Lower lobe of right lung (tissue), 2 donors: ENCODE measurements around the gene UBE2N. TPM values are rescaled to one million over a fixed set of nuclear protein-coding genes. Genes with fewer than 3 reads are reported as not detected.

ENCODE experiments used
- ATAC-seq, 2 donors: fragments of 200-7000 bp; cut with Tn5 transposase; one replicate each; pipeline ENCODE4 v1.9.1; 2020 to 2022; ENCODE audit warnings: mild to moderate bottlenecking in 2 of 2, moderate library complexity in 2 of 2
- DNase-seq: peaks from one replicate; pipeline ENCODE4 v3.0.0-alpha.2; 2020
- H3K27ac ChIP-seq: fragments of 200-600 bp; one replicate; pipeline ENCODE4 v1.8.0; 2022
- H3K27me3 ChIP-seq: fragments of 200-600 bp; one replicate; pipeline ENCODE4 v1.8.0; 2022; ENCODE audit warnings: low read depth
- H3K36me3 ChIP-seq: fragments of 200-600 bp; one replicate; pipeline ENCODE4 v1.8.0; 2022; ENCODE audit warnings: mild to moderate bottlenecking
- H3K4me1 ChIP-seq: fragments of 200-600 bp; one replicate; pipeline ENCODE4 v1.8.0; 2022
- H3K4me3 ChIP-seq: fragments of 200-600 bp; one replicate; pipeline ENCODE4 v1.8.0; 2022; ENCODE audit warnings: mild to moderate bottlenecking
- H3K9me3 ChIP-seq: fragments of 200-600 bp; one replicate; pipeline ENCODE4 v1.8.0; 2022
- intact Hi-C: fragments of 100-400 bp; cut with DNase I; formaldehyde crosslinking; loops from one replicate; pipeline ENCODE4 v1.11.0; 2022
- total RNA-seq: library from RNA; stranded (reverse); fragmentation: NEBNext Ultra II Directional; extraction: Animal tissue kit (Norgen Biotek cat#: 25700); gene quantifications from one replicate; pipeline ENCODE4 v1.2.1, GENCODE V29; 2021
- TF ChIP-seq, protein P1 (sequence below): fragments of 200-600 bp; IDR thresholded peaks from one replicate; pipeline ENCODE4 v1.8.0; 2022; ENCODE audit warnings: antibody characterized with exemption, mild to moderate bottlenecking
- donor health status: DM: no; HTN: yes; CAD: no; lungs with severe emphysema.

The UBE2N gene
- total RNA-seq, 1 donor from 2014 or later: 65.7 TPM

DNA sequence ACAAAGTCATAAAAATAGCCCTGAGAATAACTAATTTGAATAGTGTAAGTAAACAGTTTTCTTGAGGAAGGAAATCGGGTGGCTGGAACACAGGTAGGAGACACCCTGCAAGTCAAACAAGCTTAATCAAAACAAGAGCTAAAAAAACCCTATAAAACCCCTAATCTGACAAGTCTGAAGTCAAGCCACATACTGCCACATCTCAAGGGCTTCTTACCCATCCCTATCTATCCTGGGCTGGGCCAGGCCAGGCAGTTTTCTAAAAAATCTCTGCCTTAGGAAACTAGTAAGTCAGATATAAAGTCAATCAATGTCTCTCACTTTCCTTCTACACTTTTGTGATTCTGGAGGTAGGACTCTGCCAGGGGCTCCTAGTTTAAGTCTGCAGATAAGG lies 15.3 kb downstream of the UBE2N start:
- peak overlapping the region; percentile 42 for H3K27ac ChIP-seq
- DNase-seq: no peak
- H3K36me3 ChIP-seq: no peaks in the 10 kb centered on the region
- H3K9me3 ChIP-seq: no peaks in the 10 kb centered on the region
- intact Hi-C loops: no loop called here
- no peaks in the 10 kb centered on the region for H3K27me3 ChIP-seq
- TF ChIP-seq, protein P1, sequence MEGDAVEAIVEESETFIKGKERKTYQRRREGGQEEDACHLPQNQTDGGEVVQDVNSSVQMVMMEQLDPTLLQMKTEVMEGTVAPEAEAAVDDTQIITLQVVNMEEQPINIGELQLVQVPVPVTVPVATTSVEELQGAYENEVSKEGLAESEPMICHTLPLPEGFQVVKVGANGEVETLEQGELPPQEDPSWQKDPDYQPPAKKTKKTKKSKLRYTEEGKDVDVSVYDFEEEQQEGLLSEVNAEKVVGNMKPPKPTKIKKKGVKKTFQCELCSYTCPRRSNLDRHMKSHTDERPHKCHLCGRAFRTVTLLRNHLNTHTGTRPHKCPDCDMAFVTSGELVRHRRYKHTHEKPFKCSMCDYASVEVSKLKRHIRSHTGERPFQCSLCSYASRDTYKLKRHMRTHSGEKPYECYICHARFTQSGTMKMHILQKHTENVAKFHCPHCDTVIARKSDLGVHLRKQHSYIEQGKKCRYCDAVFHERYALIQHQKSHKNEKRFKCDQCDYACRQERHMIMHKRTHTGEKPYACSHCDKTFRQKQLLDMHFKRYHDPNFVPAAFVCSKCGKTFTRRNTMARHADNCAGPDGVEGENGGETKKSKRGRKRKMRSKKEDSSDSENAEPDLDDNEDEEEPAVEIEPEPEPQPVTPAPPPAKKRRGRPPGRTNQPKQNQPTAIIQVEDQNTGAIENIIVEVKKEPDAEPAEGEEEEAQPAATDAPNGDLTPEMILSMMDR: no peak
- H3K4me3 ChIP-seq: no peak overlapping the region
- no peak for ATAC-seq
- H3K4me1 ChIP-seq: peaks cover 89% of the 10 kb centered on the region

DNA sequence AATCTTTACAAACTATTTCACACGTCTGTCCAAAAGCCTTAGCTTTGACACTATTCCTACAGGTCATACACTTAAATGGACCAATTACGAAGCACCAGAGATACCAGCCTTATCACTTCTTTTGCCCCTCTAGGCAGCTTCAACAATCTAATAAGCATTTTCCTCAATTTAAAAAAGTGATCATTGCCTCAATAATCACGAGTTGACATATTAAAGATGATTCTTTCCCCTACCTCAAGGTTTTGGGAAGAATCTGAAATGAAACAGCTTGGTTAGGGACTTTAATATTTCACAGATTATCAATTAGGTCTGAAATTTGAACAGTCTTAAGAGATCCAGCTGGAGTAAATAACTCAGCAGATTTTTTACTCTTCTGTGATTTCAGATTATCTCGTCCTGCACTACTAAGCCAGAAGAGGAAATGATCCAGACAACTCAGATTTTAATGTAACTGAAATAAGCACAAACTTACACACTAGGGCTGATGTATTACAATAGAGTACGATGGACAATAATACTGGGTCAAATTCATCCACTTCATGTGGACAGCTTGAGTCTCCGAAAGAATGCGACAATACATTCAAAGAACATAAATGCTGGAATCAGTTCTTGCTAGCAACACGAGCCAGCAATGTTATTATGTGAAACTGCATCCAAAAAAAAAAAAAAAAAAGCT lies 15.9 kb downstream of the UBE2N start:
- intact Hi-C loops: no loop called here
- Histone ChIP-seq H3K27ac (no peak overlapping the region), H3K9me3 (no peaks in the 10 kb centered on the region), H3K27me3 (no peaks in the 10 kb centered on the region), H3K4me1 (peaks cover 94% of the 10 kb centered on the region), H3K36me3 (no peaks in the 10 kb centered on the region), H3K4me3 (no peak overlapping the region)
- TF ChIP-seq, protein P1: no peak
- ATAC-seq (no peak), DNase-seq (no peak)

DNA sequence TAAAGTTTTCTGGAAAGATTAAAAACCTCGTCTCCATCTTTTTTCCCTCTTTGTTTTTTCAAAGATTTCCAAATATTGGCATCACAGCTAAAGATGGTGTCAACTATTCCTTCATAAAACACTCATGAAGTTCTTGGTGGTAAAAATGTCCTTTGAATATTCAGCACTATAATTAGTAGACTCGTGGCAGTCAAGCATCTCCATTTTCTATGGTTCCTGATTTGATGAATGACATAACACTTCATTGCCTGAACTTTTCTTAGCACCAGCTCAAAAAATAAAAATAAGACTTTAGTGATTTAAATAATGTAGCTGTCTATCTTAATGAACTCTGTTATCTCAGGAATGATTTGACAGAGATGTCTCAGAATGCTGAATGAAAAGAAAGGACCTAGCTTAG lies 19.7 kb downstream of the UBE2N start:
- ATAC-seq: no peak
- Histone ChIP-seq H3K4me3 (no peak overlapping the region), H3K9me3 (no peaks in the 10 kb centered on the region), H3K27ac (no peak overlapping the region), H3K36me3 (no peaks in the 10 kb centered on the region), H3K4me1 (peaks cover 77% of the 10 kb centered on the region), H3K27me3 (no peaks in the 10 kb centered on the region)
- no peak for DNase-seq
- intact Hi-C loops: no loop called here
- TF ChIP-seq, protein P1: no peak

DNA sequence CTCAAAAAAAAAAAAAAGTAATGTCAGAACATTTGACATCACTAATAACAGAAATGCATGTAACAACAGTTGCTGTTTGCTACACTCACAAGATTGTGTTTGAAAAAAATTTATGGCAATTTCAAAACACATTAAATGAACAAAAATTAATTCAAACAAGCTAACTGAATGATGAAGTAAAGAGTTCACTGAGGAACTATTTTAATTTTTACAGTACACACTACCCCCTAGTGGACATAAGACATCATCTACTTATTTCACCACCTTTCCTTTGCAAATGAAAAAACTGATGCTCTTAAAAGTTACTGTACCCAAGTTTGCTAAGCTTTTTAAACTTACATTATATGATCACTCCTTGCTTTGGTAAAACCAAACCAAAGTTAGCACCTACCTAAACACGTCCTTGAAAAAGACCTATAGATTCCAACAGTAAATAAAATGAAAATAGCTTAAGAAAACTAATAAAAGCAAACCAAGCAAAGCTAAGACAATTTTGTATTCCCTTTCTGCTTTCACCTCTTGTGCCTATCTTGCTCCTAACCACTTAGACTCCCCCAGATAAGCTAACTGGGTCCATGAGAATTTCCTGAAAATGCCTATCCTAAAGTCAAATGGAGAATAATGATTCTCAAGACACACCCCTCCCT lies 22.2 kb downstream of the UBE2N start:
- DNase-seq (no peak), ATAC-seq (peak; percentile 58 to 74)
- Histone ChIP-seq H3K4me3 (no peak overlapping the region), H3K36me3 (no peaks in the 10 kb centered on the region), H3K4me1 (peaks cover 59% of the 10 kb centered on the region), H3K9me3 (no peaks in the 10 kb centered on the region), H3K27ac (no peak overlapping the region), H3K27me3 (no peaks in the 10 kb centered on the region)
- TF ChIP-seq, protein P1: peak; percentile 71
- intact Hi-C loops: no loop called here

DNA sequence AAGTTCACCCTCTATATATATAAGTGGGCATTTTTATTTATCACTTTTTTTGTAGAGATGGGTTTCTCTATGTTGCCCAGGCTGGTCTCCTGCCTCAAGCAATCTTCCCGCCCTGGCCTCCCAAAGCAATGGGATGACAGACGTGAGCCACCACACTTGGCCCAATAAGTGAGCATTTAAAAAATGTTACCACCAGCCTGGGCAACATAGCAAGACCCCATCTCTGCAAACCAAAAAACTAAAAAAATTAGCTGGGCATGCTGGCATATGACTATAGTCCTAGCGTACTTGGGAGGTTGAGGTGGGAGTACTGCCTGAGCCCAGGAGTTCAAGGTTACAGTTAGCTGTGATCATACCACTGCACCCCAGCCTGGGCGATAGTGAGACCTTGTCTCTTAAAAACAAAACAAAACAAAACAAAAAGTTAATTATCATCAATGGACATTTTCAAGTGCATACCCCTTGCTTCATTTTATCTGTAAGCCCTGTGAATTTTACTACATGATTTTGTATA lies 23.7 kb downstream of the UBE2N start:
- H3K36me3 ChIP-seq: no peaks in the 10 kb centered on the region
- peaks cover 58% of the 10 kb centered on the region for H3K4me1 ChIP-seq
- H3K9me3 ChIP-seq: no peaks in the 10 kb centered on the region
- no peaks in the 10 kb centered on the region for H3K27me3 ChIP-seq
- TF ChIP-seq, protein P1: no peak
- intact Hi-C loops: no loop called here
- ATAC-seq (no peak), DNase-seq (no peak)
- no peak overlapping the region for H3K4me3 ChIP-seq
- no peak overlapping the region for H3K27ac ChIP-seq
